GM04504 (cell line): ENCODE data around the gene CYP24A1.
"Not testable (repeated sequence)": the region's sequence is repeated elsewhere in the genome, so short reads cannot be mapped to it uniquely, and the experiment has no call there.

Experiments used
- DNase-seq: peaks from one replicate; pipeline ENCODE4 v3.0.0-alpha.2; 2012; ENCODE audit warnings: low read depth

CYP24A1 gene

DNA sequence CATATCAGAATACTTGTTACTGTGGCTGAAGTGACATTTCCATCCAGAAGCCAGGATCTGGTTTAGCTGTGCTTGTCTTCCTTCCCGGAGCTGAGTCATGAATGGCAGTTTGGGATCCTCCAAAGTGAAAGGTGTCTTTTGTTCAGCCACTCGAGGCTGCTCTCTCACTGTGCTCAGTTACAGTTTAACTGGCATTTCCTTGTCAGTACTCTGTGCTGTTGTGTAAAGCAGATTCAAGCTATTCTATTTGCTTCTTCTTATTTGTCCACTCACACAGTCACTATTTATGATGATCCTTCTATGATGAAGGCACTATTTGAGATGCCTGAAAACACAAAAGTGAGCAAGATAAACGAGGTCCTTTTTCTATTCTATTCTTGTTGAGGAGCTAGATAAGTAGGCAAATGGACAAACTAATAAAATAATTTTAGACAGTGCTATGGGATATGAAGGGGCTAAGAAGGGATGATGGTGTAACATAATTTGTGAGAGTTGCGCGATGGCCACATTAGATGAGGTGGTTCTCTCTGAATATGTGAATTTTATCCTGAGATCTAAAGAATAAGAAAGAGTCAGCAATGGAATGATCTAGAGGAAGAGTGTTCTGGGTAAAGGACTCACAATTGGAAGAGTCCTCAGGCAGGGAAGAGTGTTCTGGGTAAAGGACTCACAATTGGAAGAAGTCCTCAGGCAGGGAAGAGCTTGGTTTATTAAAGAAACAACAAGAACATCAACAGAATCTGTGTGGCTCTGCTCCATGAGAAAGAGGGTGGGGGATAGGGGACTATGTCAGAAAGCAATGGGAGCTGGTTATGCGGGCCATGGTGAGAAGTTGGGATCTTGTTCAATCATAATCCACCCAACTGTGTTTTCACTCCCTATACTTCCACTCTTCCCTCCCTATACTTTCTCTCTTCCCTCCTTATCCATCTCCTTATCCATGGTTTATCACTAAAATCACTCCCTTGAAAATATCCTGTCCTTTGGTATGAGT is 40.1 kb downstream of the CYP24A1 start:
- DNase-seq: no peak

DNA sequence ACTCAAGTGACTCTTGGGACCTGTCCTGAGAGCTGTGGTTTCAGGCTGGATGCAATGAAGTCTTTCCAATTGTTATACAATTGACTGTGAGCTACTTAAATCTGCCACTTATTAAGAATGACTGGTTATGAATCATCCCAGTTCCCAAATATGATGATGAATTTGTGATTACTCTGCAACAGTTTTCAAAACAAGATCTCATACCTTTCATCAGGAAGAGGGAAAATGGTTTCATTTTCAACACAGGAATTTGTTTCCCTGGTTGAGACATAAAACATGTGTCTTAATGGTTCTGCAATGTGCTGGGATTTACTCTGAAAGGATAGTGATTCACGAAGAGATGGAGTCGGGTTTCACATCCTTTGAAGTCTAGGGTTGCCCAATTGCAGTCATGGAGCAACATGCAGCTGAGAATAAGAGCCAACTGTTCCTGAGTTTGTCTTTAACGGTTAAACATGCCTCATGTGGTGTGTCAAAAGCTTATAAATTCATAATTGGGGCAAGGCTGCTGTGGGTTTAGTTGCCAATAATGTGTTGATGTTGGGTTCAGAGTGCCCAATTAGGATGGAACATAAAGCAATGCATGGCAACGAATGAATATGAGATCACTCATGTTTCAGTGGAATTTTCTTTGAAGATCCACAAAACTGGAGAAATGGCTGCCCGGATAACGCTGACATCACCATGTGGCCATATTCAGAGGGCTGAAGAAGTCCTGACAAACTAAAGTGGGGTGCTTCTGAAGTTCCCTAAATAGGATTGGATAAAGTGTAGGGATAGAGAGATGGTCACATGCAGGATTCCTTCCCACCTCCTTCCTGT is 41.0 kb downstream of the CYP24A1 start:
- peak; percentile 96 for DNase-seq

DNA sequence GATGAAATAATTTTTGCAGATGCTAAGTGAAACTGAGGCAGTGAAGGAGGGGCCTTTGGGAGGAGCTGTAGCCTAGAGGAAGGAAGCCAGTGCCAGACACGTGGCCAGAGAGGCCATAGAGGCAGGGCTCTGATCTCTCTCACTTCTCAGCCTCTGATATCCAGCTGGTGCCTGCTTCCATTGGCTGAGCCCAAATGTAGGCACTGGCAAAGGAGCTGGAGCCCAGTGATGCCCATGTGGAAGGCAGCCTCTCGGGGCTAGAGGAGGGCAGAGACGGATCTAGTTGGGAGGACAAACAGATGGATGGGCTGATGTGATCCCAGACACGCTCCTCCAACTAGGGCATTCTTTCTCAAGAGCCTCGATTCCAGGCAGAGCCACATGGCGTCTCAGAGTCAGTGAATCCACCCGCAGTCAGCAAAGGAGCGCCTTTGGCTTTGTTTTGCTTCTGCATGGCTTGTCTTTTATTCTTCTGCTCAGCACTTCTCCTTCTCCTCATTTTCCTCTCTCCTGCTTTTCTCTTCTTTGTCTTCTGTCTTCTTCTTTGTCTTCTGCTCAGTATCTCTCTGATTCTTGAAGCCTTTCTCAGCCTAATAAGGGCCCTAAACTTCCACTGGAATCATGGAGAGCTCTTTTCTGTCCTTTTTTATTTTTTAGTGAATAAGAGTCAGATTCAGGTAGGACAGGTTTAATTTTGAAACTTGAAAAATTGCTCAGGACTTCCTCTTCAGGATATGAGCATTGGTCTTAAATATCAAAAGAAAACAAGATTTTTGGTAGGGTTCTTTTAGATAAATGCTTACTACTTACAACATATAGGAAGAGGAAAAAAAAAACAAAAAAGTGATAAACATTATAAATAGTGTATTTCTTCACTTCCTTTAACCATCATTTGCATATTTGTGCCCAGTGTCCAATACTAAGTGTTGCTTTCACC is 41.8 kb downstream of the CYP24A1 start:
- DNase-seq: no peak

DNA sequence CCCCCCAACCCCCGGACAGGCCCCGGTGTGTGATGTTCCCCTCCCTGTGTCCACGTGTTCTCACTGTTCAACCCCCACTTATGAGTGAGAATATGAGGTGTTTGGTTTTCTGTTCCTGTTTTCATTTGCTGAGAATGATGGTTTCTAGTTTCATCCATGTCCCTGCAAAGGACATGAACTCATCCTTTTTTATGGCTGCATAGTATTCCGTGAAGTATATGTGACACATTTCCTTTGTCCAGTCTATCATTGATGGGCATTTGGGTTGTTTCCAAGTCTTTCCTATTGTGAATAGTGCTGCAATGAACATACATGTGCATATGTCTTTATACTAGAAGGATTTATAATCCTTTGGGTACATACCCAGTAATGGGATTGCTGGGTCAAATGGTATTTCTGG is 42.7 kb downstream of the CYP24A1 start:
- not testable (repeated sequence) for DNase-seq

DNA sequence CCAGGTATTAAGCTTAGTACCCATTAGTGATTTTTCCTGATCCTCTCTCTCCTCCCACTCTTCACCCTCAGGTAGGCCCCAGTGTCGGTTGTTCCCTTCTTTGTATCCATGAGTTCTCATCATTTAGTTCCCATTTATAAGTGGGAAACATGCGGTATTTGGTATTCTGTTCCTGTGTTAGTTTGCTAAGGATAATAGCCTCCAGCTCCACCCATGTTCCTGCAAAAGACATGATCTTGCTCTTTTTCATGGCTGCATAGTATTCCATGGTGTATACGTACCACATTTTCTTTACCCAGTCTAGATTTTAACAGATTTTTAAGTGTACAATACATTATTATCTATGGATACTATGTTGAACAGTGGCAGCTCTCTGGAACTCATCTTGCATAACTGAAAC is 44.4 kb downstream of the CYP24A1 start:
- no peak for DNase-seq

DNA sequence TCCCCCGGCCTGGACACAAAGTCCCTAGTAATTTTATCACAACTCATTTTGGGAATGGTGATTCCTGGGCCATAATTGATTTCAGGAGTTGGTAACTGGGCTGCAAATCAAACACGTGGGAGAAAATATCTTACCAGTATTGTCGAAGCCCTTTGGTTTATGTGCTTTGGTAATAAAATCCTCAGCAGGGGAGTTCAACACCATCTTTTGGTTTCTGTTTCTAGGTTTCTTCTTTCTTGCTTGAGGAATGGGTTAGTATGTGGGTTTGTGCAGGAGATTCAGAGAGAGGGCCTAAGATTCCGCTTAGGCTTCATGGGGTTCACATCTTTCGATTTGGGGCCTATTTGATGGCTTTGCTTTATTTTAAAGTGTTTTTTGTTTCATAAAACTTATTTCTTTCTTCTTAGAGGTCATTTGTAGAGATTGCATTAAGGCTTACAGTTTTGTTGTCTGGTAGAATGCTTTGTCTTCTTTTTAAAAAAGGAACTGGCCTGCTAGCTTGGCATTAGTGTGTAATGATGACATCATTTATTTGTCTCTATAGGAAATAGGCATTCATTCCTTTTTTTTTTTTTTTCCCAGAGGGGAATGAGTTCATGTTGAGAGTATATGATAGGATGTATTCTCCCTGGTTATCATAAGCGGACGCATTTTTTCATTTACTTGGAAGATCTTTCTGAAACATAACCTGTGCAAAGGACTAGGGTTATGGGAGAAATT is 45.8 kb downstream of the CYP24A1 start:
- no peak for DNase-seq

DNA sequence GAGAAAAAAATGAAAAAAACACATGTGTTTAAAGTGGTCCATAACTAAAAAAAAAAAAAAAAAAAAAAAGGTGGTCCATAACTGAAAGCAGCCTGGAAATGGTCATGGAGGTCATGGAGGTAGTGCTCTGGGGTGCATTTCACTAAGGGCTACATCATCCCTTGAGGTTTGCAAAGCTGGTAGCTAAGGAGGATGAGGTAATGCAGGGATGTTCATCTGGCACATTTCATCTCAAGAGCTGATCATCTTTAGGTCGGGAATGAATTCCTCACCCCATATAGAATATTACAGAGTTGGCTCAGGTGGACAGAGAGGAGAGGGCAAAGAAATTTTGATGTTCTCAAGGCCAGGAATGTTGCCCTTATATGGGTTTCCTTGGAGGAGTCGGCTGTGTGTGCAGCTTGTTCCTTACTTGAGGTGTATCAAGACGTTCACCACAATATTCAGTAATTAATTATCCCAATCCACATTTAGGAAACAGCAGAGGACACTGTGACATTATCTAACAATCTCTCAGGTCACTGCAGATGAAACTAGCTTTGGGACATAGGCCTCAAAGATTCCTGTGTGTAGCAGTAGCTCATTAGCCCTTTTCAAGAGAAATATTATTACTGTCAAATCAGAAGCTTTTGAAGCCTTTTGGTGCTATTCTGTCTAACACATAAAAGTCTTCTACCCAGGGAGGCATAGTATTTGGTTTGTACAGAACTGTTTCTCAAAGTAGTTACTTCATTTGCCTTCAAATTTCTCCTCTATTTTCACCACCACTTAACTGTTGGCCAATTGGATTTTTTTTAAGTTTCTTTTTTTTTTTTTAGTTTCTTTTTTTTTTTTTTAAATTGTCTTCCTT is 46.8 kb downstream of the CYP24A1 start:
- no peak for DNase-seq

DNA sequence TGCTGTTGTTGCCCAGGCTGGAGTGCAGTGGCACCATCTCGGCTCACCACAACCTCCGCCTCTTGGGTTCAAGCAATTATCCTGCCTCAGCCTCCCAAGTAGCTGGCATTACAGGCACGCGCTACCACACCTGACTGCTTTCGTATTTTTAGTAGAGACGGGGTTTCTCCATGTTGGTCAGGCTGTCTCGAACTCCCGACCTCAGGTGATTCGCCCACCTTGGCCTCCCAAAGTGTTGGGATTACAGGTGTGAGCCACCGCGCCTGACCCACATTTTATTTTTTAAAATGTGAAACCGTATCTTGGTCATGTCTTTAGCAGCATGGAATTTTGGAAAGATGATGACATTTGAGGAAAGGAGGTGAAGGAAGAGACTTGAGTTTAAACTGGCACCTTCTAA is 47.5 kb downstream of the CYP24A1 start:
- not testable (repeated sequence) for DNase-seq

DNA sequence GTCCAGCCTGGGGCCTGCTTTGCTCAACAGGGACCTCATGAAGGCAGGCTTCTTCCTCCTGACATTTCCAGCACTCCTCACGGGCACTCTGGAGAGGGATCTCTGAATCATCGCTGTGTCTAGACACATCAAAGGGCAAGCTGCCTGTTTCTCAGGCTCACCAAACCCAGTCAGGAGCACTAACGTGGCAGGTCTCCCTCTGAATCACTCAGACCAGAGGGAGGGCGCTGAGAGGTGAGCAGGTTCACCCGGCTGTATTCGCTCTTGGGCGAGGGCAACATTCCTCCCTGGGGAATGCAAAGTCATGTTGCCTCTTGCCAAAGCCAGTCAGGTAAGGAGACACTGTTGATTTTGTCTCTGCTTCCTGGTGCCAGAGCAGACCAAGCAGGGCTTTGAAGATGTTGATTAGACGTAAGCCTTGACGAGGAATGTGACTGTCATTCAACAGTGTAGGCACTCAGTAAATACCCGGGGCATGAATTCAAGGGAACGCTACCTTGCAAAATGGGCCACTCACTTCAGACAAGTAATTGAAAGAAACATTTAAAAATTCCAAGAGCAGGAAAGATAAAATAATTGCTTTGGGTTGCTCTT is 50.1 kb downstream of the CYP24A1 start:
- DNase-seq: peak; percentile 93

DNA sequence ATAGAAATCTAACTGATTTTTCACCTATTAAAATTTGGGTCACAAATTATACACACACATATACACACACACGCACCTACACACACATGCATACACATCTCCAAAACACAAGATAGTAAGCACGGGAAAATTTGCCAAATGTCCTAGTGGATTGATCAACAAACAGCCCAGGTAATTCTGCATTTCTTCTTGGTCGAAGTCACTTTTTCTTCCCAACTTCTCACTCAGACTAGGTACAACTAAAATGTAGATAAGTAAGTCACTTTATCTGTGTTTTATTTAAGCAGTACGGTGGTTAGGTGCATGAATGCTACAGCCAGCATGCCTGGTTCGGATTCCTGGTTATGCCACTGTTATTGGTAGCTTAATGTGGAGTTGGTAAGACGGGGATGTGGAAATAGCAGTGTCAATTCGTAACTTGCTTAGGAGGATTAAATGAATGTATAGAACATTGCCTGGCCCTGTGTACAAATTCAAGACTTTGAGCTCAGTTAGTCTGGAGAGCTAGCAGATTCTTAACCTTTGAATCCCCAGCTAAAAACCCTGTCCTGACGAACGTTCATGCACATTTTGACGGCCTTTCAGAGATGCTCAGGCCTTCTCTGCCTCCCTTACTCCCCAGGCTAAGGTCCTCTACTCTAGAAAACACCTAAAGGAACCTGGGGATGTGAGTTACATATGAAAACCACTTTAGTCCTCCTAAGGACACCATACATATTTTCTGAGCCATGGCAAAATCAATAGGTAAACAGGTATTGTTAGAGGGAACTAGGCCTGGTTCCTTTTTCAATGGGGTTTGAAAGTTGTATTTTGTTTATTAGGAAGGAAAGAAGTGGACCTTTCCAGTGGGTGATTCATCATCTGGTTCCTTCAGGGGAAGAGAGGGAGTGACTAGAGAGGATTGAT is 50.9 kb downstream of the CYP24A1 start:
- no peak for DNase-seq

DNA sequence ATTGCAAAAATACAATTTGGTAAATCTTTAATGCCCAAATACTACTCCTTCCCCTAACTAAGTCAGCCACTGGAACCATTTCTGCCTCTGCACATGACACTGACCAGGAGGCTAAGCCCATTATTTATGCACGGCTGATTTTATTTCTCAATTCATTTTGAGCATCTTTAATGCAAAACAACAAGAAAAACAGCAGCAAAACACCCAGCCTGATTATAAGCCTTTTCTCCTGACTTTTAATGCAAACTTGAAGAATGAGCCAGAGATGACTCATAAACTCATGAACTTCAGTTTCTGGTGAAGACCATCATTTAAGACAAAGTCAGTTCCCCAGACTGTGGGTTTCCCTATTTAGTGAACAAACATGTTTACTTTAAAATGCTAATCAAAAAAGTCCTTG is 51.6 kb downstream of the CYP24A1 start:
- DNase-seq: no peak

DNA sequence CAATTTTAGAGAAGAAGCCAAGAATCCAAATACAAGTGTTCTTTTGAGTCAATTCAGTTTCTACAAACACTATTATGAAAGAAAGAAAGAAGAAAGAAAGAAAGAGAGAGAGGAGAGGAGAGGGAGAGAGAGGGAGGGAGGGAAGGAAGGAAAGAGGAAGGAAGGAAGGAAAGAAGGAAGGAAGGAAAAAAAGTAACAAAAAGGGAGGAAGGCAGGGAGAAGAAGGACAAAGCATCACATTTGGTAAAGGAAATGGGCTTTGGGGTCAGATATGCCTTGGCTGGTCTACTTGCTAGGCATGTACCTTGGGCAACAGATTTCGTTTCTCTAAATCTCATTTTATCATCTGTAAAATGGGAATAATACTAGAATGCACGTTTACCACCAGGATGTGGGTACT is 54.0 kb downstream of the CYP24A1 start:
- DNase-seq: no peak

DNA sequence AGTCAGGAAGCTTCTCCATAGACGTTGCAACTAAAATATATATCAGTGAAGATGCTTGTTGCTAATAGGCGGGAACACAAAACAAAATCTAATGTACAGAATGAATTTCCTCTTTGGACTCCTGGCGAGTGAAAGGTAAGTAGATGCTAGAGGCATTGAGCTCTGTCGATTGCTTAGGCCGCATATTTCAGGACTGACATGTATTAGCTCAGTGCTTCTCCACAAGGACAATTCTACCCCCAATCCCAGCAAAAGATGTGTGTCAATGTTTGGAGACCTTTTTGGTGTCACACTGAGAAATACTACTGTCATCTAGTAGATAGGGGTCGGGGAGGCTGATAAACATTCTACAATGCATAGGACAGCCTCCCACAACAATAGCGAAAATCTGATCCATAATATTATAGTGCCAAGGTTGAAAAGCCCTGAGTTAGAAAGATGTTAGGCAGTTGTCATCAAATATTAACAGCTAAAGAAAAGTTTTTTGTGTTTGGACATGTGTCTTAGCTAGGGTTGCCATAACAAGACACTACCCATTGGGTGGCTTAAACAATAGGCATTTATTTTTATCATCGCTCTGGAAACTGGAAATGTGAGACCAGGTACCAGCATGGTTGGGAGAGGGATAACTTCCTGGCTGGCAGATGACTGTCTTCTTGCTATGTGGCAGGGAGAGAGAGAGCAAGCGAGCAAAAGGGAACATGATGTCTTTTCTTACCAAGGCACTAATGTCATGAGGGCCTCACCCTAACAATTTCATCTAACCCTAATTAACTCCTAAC is 55.4 kb downstream of the CYP24A1 start:
- DNase-seq: no peak

DNA sequence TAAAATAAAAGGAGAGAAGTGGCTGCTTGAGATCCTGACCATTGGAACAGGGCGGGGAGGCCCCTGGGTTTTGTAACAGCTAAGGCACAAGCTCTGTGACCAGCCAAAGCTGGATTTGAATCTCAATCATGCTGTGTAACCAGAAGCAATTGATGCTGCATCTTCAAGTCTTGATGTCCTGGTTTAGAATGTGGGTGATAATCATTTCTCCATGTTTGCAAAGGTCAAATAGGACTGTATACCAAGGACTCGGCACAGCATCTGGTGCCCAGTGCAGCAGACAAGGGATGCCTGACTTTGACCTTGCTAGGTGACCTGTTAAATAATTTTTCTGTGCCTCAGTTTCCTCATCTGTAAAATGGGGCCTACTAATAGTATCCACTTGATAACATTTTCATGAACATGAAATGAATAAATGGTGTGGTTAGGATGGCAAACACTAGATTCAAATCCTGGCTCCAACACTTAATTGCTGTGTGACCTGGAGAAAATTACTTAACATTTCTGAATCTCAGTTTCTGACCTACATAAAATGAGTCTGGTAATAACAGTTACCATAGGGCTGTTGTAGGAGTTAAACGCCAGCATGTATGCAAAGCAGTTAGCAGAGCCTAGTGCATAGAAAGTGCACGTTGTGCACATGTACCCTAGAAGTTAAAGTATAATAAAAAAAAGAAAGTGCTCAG is 57.1 kb downstream of the CYP24A1 start:
- DNase-seq: no peak

DNA sequence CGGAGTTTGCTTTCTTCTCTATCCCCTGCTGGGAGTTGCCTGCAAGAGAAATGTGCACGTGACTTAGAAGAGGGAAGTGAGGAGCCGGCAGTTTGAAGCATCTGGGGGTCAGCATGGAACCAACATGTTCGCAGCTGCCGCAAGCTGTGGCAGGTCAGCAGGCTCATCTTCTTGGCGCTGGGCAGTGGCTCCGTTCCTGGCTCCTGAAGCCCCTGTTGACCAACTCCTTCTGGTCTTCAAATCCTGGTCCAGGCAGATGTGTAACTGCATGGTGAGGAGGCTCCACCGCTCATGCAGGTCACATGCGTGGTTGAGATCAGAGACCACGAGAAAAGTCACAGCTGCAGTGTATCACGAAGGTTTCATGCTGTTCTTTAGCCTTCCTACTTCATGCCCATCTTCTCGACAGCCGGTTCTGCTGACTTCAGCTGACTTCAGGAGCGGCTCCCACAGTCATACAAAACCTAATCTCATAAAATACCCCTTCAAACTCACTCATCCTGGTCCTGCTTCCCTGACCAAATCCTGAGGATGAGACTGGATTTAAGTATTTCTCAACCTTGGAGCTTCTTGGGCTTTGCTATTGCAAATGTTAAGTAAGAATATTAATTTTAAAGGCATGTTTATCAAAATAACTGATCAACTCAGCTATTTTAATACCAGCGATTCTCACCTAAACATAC is 58.5 kb downstream of the CYP24A1 start:
- DNase-seq: no peak

DNA sequence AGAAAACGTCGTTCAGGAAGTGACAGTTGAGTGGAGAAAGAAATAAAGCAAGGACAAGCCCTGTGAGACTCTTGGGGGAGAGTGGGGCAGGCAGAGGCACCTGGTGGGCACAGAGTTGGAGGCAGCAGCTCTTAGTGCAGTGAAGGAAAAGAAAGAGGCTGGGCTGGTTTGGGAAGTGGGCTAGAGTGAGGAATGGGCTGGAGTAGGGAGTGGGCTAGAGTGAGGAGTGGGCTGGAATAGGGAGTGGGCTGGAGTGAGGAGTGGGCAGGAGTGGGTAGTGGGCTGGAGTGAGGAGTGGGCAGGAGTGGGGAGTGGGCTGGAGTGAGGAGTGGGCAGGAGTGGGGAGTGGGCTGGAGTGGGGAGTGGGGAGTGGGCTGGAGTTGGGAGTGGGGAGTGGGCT is 59.7 kb downstream of the CYP24A1 start:
- DNase-seq: no peak

DNA sequence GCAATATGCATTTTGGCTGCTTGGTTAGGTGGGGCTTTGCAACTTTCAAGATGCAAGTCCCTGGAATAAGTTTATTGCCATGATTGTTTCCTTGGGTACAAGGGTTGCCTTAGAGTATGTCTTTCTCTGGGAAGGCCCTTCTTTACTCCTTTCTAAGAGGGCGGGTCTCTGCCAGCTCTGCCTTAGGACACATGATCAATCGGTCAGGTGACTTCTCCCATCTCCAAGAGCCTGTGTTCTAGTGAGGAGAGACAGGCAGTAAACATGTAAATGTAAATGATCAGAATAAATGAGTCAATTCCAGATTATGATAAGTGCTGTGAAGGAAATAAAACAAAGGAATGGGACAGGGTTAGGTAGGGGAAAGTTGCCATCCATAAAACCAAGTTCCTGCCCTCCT is 60.2 kb downstream of the CYP24A1 start:
- DNase-seq: no peak
